T-helper 9 cell (primary cell): ENCODE measurements around the gene DHRS1.
"Not testable (repeated sequence)": the region's sequence is repeated elsewhere in the genome, so short reads cannot be mapped to it uniquely, and the experiment has no call there.

Experiments
- DNase-seq: peaks from one replicate; pipeline ENCODE4 v3.0.0-alpha.2; 2020
- total RNA-seq, 2 donors: gene quantifications; one replicate each; lab custom pipeline; 2026; lab: John Stamatoyannopoulos, UW

Gene DHRS1
- total RNA-seq: 8.0 to 16.3 reads per million in 2 donors

DNA sequence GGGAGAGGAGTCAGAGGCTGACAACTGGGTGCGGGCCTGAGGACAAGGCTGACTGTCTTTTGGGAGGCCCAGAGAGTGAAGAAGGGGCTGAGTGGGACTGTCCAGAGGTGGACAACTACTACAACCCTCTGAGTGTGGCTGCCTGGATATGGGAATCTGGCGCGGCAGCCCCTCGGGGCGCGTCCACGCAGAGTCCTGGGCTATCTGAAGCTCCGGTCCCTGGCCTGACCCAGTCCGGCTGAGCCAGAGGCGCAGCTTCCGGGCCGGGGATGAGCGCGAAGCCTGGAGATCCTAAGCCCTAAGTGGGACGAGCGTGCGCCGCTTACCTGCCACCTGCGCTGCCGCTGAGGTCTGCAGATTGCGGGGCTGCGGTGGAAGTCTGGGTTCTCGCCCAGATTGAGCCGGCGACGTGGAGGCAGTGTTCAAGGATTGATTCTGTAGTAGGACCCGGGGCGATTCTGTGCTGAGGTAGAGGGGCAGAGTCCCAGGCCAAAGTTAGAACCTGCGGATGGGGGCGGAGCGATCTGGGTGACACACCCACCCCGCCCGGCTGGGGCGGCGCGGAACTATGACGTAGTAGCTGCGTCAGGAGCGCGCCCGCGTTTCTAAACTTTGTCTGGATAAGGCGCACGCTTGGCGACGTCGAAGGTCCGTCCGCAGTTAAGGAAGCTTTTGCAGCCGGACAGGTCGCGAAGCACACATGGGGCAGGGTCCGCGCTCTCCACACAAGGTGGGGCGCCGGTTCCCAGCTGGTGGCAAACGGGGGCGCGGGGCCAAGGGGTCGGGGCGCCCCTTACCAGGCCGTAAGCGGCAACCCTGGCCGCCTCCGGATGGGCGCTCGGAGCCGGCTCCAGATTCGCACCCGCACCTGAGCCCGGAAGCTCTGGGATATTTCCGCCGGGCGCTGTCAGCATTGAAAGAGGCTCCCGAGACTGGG is at the start of gene DHRS1, which contains the start of gene NOP9:
Gene DHRS1 (minus strand): TSS at position 526 of the 937 bp plus-strand sequence. CDS start 674 bp downstream, outside the sequence.
Gene NOP9 (plus strand): TSS at position 596 of the 937 bp plus-strand sequence. CDS start 105 bp downstream, at position 701.
- peak; percentile 95 for DNase-seq

DNA sequence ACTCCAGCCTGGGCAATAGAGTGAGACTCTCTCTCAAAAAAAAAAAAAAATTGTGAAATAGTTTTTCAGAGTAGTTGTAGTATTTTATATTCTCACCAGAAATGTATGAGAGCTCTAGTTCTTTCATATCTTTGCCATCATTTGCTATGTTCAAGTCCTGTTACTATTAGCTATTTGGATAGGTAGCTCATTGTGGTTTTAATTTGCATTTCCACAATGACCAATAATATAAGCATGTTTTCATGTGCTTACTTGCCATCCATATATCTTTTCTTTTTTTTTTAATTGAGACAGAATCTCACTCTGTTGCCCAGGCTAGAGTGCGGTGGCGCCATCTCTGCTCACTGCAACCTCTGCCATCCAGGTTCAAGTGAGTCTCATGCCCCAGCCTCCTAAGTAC is 48.6 kb upstream of the DHRS1 start:
- DNase-seq: no peak

GRCh38 chr14:24347134-24347533 is 47.6 kb upstream of the DHRS1 start:
- no peak for DNase-seq

- no peak for DNase-seq
Measured at GRCh38 chr14:24343795-24344660, 44.4 kb upstream of the DHRS1 start.

DNA sequence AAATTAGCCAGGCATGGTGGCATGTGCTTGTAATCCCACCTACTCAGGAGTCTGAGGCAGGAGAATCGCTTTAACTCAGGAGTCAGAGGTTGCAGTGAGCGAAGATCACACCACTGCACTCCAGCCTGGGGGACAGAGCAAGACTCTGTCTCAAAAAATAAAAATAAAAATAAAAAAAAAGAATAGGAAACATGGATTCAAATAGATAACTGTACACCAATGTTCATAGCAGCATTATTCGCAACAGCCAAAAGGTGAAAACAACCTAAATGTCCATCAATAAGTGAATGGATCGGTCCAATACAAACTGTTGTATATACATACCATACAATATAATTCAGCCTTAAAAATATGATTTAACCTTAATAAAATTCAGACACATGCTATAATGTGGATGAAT is 43.3 kb upstream of the DHRS1 start:
- DNase-seq: no peak

DNA sequence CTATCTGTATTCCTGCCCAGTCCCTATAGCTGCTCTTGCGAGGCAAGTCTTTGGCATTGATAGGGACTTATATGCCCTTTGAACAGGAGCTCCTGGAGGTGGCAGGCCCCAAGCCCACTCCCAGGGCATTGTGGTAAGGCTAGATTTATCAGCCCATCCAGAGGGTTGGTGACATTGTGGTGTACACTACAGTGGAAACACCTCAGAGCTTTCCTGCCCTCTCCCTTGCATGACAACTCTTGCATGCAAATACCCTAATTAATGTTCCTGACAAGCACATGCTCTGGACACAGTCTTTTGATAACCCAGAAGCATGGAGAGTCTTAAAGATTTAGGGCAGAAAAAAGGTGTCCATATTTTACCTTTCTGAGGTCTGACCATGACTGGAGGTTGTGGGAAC is 41.0 kb upstream of the DHRS1 start:
- no peak for DNase-seq

GRCh38 chr14:24339284-24340151 is 39.9 kb upstream of the DHRS1 start, which contains the start of gene RIPK3:
Gene RIPK3 (minus strand): TSS chr14:24339991. CDS start chr14:24339826, 165 bp downstream.
- peak; percentile 54 for DNase-seq

- no peak for DNase-seq
Measured at GRCh38 chr14:24338843-24339242, 39.3 kb upstream of the DHRS1 start.

- no peak for DNase-seq
Measured at GRCh38 chr14:24337824-24338175, 38.2 kb upstream of the DHRS1 start.

- DNase-seq: no peak
Measured at GRCh38 chr14:24337144-24337823, 37.7 kb upstream of the DHRS1 start.

- DNase-seq: no peak
Measured at GRCh38 chr14:24335461-24336171, 36.0 kb upstream of the DHRS1 start.

DNA sequence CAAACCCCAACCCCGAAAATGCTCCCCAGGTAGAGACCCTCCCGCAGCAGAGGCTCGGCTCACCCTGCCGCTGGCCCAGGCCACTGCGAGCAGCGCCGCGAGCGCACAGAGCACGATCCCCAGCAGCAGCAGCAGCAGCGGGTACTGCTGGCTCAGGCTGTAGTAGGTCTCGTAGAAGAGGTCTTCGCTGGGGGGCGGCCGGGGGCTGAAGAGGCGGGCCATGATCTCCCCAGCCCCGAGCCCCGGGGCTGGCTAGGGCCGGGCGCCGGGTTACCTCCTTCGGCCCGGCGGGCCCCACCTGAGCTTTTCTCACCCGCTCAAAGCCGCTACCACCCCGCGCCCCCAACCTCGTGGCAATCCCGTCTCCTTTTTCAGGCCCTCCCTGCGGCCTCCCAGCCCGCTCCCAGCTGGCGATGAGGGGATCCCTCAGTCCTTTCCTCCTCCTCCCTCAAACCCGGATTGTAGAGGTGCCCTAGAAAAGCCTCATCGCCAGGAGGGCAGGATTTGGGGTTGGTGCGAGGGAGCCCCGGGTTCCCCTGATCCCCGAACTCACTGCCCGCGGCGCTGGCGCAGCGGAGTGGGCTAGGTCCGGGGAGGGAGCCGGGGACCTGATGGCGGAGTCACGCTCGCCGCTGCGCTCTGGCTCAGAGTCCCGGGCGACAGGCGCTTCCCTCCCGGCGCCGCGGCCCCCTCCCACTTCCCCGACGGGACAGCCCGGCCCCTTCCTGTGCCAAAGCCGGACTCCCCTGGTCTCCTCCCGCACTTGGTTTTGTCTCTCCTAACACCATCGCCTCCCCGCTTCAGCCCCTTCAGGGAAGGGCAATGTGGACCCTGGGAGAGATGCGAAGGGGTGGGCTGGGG is 35.1 kb upstream of the DHRS1 start, which contains the start of gene ADCY4:
Gene ADCY4 (minus strand): TSS at position 641 of the 861 bp plus-strand sequence. CDS start 419 bp downstream, at position 222.
- DNase-seq: peak; percentile 17

DNA sequence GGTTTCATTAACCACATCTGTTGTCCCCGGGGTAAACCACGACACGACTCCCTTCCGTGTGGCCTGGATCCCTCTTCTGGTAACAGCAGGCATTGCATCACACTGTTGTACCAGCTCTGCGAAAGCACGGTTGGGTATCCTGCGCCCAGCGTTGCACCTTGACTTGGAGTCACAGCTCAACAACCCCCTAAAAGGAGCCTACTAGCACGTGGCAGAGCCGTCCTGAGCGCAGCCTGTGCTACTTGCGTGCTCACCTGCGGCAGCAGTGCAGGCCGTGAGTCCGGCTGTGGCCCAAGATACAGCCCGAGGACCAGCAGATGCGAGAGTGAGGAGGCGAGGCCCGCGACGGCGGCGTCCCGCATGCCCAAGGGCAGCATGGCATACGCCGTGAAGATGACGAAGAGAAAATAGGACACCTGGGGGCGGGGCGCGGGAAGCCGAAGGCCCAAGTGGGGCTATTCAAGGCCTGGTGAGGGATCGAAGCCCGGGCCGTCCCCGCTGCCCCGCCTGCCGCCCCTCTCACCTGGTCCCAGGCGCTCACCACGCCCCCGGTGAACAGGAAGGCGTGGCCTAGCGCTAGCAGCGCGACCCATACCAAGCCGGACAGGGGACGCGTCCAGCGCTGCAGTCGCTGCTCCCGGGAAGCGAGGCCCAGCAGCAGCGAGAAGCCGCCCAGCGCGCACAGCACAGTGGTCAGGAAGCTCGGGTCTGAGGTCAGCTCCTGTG is 32.9 kb upstream of the DHRS1 start:
- peak; percentile 78 for DNase-seq

GRCh38 chr14:24331731-24332267 is 32.2 kb upstream of the DHRS1 start:
- DNase-seq: no peak

- no peak for DNase-seq
Measured at GRCh38 chr14:24330973-24331674, 31.5 kb upstream of the DHRS1 start.

DNA sequence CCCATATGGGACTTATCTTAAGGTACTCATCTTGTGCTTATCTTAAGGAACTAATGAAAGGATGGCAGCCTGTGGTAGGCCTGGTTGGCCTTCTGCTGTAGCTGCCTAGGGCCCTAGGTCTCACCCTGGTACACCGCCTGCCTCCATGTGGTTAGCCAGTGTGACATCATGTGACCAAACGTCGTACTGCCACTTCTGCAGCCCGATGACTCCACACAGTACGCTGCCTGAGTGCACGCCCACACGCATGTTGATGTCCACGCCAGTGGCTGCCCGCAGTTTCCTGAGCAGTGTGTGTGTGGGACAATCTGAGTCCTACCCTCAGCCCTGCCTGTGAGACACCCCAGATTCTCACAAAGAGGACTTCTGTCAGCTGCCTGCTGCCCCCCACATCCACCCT is 30.2 kb upstream of the DHRS1 start:
- peak; percentile 59 for DNase-seq

GRCh38 chr14:24329073-24329663 is 29.6 kb upstream of the DHRS1 start:
- no peak for DNase-seq

DNA sequence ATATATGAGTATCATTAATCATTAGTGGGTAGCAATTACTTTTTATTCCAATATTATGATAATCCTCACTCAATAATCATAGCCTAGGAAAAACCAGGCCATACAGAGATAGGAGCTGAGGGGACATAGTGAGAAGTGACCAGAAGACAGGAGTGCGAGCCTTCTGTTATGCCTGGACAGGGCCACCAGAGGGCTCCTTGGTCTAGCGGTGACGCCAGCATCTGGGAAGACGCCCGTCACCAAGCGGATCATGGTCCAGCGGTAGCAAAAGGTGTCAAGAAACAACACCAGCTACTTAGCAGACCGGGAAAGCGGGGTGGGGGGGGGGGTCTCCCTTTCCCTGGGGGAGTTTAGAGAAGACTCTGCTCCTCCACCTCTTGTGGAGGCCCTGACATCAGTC is 28.3 kb upstream of the DHRS1 start:
- DNase-seq: not testable (repeated sequence)
